Measurements from ENCODE around the gene PMM2.

DNA sequence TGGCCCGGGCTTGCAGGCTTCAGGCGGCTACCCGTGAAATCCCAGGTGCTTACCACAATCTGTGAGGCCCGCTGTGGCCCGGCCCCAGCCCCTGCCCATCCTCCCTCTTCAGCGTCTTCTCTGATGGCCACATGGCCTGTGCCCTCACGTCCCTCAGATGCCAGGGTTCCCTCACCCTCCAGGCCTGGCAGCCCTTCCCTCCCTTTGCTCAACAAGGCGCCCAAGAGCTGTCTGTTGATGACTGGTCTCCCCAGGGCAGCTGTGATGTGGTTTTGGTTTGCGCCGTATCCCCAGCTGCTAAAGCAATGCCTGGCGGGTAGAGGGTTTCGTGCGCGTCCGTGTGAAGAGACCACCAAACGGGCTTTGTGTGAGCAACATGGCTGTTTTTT, 35.1 kb downstream of the PMM2 start:
- TF ChIP-seq POLR2A (IDR thresholded peaks at IDR 0.05) (no peak), POLR2AphosphoS5 (IDR thresholded peaks at IDR 0.05) (no peak), EP300 (IDR thresholded peaks at IDR 0.05) (no peak)
- TF ChIP-seq, protein P1, sequence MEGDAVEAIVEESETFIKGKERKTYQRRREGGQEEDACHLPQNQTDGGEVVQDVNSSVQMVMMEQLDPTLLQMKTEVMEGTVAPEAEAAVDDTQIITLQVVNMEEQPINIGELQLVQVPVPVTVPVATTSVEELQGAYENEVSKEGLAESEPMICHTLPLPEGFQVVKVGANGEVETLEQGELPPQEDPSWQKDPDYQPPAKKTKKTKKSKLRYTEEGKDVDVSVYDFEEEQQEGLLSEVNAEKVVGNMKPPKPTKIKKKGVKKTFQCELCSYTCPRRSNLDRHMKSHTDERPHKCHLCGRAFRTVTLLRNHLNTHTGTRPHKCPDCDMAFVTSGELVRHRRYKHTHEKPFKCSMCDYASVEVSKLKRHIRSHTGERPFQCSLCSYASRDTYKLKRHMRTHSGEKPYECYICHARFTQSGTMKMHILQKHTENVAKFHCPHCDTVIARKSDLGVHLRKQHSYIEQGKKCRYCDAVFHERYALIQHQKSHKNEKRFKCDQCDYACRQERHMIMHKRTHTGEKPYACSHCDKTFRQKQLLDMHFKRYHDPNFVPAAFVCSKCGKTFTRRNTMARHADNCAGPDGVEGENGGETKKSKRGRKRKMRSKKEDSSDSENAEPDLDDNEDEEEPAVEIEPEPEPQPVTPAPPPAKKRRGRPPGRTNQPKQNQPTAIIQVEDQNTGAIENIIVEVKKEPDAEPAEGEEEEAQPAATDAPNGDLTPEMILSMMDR (IDR thresholded peaks at IDR 0.05), result no peak
